ENCODE results near the gene NECAP2.
"Not testable (repeated sequence)": the region's sequence is repeated elsewhere in the genome, so short reads cannot be mapped to it uniquely, and the experiment has no call there.

NECAP2 gene

DNA sequence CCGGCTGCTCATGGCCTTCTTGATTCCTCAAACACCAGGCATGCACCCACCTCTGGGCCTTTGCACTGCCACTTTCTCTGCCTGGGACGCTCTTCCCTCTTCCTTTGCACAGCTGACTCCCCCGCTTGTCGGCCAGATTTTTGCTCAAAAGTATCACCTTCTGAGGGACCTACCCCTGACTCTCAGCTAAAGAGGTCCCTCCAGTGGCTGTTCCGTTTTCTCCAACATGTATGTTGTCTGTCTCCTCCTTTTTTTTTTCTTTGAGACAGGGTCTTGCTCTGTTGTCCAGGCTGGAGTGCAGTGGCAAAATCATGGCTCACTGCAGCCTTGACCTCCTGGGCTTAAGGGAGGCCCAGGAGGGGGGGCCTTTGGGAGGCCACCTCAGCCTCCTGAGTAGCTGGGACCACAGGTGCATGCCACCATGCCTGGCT is 57.0 kb downstream of the NECAP2 start:
- not testable (repeated sequence) for DNase-seq (ENCODE audit: low read depth in 3 of 3)

DNA sequence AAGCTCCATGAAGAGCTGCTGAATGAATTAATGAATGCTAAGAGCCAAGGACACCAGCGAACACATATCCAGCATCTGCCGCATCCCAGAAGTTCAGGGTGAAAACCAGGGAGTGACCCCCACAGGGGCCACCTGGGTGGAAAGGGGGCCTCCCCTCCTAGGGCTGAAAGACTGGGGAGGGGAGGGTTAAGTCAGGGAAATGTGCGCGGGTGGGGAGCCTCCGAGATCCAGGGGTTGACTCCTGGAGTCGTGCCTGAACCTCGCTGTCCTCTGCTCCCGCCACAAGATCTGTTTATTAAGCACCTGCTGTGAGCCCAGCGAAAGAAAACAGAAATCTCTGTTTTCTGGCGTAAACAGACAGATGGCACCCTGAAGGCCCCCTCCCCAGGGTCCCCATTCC is 57.5 kb downstream of the NECAP2 start:
- DNase-seq (ENCODE audit: low read depth in 3 of 3): not testable (repeated sequence)

DNA sequence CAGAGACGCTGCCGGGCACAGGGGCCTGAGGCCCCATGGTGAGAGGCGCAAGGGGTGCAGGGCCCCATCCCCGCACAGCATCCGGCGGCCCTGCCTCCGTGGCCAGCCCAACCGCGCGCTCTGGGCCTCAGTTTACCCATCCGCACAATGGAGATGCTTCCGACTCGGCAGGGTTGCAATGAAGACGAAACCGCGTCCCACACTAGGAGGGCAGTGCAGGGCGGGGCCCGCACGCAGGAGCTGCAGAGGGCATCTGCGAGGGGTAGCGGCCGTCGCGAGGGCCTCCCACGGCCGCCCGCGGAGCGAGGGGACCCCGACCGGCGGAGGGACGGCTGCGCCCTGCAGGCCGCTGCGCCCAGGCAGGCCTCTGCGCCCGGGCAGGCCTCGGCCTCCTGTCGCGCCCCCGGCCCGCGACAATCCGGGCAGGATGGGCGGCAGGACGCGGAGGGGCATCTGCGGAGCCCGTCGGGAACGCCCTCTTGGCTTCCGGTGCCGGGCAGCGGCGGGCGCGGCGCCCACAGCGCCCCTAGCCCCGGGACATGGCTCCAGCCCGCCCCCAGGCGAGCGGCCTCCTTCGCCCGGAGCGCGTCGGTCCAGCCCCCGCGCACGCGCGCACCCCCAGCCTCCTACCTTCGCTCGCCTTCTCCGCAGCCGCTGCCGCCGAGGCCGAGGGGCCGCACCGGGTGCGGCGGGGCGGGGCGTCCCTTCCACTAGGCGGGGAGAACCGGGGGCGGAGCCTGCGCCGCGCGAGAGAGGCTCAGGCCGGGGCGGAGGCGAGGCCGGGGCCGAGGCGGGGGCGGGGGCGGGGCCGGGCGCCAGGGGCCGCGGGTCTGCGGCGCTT is 58.3 kb downstream of the NECAP2 start:
- DNase-seq (ENCODE audit: low read depth in 3 of 3): peak; percentile 61 to 78 (median 68)

DNA sequence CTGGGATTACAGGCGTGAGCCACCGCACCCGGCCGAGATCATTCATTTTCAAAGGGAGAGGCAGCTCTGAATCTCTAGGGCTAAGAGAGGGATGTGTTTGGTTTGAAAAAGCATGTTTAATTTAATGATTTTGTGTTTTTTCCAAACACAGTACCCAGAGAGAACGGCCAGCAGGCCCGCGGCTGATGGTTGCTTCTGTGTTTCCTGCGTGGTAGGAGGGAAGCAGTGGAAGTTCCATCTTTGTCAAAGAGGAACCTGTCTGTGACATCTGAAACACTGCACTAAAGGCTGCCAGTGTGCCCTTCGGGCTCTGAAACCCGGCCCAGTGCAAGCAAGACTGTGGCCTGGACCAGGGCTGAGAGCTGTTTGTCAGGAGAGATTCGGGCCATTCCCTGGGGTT is 59.9 kb downstream of the NECAP2 start:
- DNase-seq (ENCODE audit: low read depth in 3 of 3): not testable (repeated sequence)

DNA sequence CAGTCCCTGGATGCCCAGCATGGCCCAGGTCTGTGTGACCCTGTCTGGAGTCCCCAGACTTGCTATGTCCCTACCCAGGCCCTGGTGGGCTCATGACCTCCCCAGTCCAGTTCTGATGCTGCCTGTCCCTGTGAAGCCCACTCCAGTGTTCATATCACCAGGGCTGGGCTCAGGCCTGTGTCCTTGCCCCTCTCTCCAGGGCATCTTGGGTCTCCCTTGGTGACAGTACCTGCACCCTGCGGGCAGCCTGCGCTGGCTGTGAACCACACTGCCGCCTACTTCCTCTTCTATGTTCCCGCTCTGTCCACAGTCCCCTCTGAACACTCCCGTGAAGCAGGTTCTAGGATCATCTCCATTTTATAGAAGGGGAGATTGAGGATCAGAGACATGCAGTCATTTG is 60.5 kb downstream of the NECAP2 start:
- not testable (repeated sequence) for DNase-seq (ENCODE audit: low read depth in 3 of 3)

DNA sequence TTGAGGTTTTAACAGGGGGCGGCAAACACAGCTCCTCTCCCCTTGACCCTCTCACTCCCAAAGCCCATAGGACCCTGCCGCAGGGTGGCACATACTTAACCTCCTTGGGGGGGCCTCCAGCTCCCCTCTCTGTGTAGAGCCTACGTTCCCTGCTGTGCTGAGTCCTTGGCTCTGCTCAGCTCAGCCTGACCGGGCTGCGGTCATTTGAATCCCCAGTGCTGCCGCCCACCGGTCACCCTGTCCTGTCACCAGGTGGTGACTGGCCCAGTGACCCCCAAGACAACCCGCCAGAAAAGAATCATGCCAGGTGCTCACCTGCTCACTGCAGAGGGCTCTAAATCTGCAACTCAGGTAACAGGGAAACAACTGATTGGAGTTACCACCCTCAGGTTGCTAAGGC is 60.9 kb downstream of the NECAP2 start:
- DNase-seq (ENCODE audit: low read depth in 3 of 3): not testable (repeated sequence)

DNA sequence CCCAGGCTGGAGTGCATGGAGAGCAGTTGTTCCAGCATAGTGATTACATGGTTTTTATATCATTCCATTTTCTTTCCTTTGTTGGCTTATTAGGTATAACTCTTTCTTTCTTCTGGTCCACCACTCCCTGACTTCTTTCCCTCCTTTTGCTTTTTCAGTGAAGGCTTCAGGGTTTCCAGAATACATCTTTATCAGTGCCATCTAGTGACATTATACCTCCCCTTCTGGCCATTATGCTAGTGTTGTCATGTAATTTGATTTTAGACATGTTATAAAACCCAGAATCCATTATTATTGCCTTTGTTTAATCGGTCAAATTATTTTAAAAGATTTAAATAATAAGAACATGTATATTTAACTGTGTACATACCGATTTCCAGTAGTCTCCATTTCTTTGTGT is 63.0 kb downstream of the NECAP2 start:
- DNase-seq (ENCODE audit: low read depth in 3 of 3): no peak

DNA sequence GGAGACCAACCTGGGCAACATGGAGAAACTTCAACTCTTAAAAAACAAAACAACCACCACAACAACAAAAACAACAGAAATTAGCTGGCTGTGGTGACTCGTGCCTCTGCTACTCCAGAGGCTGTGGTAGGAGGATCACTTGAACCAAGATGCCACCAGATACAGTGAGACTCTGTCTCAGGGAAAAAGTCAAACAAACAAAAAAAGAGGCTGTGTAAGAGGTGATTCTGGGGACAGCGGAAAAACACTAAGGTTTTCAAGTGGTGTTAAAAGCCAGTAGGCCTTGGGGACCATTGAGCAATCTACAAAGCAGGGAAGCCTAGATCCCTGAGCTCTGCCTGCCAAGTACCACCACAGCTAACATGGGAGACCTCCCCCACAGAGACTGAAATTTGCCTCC is 65.3 kb downstream of the NECAP2 start:
- not testable (repeated sequence) for DNase-seq (ENCODE audit: low read depth in 3 of 3)

DNA sequence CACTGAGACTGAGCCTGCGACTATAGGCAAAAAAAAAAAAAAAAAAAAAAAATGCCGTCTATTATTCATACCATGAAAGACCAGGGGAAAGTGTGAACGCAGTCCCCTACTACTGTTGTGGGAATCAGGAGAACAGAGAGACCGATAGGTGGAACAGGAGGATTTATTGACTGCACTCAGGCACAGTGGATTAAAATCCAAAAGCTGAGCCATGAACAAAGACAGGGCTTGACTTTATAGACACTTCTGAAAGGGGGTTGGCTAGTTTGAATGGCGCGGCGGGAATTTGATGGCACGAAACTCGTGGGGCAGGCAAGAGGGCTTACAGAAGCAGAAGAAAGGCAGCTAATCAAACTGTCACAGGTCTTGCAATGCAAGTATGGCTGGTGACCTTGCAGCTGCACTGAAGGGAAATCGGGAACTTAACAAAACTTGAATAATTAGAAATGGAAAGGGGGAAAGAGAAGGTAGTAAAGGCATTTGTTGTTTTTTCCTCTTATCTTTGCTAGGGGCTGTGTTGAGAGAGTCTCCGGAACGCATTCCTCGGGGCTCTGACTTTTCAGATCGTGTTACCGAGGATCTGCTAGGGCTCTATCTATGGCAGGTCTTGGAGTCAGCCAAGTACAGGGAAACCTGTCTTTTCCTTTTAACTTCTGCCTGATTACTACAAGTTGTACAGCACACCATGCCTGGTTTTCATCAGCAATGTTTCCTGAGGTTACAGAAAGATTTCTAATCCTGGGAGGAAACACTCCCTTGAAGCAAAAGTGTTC is 66.0 kb downstream of the NECAP2 start:
- not testable (repeated sequence) for DNase-seq (ENCODE audit: low read depth in 3 of 3)

DNA sequence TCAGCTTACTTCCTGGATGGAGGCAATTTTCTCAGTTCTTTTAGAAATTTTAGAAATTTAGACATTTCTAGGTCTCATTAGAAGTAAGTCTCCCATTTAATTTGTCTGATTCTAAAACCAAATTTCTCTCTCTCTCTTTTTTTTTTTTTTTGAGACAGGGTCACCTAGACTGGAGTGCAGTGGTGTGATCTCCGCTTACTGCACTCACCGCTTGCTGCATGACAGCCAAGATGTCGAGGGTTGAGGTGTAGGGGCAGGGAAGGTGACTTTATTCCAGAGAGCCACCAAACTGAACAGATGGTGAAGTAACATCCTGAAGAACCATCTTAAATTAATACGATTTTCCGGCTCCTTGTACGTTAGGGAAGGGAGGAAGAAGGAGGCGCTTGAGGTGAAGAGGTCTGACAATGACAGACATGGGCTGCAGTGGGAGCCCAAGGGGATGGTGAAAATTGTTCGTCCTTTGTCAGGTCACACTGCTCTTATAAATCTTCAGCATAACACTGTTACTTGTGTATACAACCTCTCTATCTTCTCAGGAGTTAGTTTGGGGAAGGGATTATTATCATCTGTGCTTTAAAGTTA is 68.4 kb downstream of the NECAP2 start:
- DNase-seq (ENCODE audit: low read depth in 3 of 3): not testable (repeated sequence)

Data from stimulated activated CD4-positive, alpha-beta T cell treated with anti-CD3 and anti-CD28 coated beads, TNF-alpha, amount 100 ng/mL, for 48 hours (primary cell).